GM12865 (cell line): ENCODE results near the gene FLT1.
A peak's percentile ranks its signal among the peaks of the same experiment; 100 is the strongest.

Source experiments
- DNase-seq: peaks from one replicate; pipeline ENCODE4 v3.0.0; 2010; ENCODE audit warnings: low read depth
- H3K4me3 ChIP-seq: 2 replicates; pipeline ENCODE4 v1.5.1; 2011; ENCODE audit warnings: mild to moderate bottlenecking, low read depth, low read length, control low read depth
- TF ChIP-seq, protein P1 (sequence below): IDR thresholded peaks from 2 replicates; pipeline ENCODE4 v1.5.1; 2011; ENCODE audit warnings: low read length, control low read depth, low read depth, inconsistent platforms; ENCODE audit not compliant: insufficient read depth; ENCODE audit errors: missing control alignments

FLT1 gene

DNA sequence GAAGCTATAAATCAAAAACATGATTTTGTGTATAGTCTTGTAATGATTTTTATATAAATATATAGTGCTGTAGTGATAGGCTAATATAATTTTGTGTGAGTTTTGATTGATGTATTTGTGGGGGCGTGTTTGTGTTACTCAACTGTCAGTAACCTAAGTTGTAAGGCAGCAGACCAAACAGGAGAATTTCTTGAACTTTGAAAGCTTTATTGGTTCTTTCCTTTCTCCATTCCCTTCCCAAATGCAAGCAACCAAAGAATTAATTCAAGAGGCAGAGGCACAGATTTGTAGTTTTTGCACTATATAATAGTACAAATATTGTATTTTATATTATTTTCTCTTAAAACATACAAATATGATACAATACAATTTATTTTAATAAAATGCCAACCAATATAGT, 109.6 kb downstream of the FLT1 start:
- no peak overlapping the region for H3K4me3 ChIP-seq
- TF ChIP-seq, protein P1, sequence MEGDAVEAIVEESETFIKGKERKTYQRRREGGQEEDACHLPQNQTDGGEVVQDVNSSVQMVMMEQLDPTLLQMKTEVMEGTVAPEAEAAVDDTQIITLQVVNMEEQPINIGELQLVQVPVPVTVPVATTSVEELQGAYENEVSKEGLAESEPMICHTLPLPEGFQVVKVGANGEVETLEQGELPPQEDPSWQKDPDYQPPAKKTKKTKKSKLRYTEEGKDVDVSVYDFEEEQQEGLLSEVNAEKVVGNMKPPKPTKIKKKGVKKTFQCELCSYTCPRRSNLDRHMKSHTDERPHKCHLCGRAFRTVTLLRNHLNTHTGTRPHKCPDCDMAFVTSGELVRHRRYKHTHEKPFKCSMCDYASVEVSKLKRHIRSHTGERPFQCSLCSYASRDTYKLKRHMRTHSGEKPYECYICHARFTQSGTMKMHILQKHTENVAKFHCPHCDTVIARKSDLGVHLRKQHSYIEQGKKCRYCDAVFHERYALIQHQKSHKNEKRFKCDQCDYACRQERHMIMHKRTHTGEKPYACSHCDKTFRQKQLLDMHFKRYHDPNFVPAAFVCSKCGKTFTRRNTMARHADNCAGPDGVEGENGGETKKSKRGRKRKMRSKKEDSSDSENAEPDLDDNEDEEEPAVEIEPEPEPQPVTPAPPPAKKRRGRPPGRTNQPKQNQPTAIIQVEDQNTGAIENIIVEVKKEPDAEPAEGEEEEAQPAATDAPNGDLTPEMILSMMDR: no peak
- no peak for DNase-seq

DNA sequence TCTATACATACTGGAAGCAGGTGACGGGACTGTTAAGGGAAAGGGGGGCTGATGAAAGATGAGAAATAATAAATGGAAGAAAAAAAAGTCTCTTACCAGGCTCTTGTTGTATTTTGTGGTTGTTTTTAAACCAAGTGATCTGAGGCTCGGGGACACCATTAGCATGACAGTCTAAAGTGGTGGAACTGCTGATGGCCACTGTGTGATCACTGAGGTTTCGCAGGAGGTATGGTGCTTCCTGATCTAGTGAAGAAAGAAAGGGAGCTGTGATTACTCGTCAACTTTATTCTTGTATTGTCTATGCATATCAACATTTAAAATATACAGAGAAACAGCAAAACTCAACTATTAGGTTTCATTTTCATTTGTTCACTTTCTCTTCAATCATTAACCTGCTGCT, 110.1 kb downstream of the FLT1 start:
- TF ChIP-seq, protein P1: no peak
- DNase-seq: no peak
- H3K4me3 ChIP-seq: no peak overlapping the region

- TF ChIP-seq, protein P1: no peak
- H3K4me3 ChIP-seq: no peak overlapping the region
- no peak for DNase-seq
These were observed 114.6 kb downstream of the FLT1 start for GRCh38 chr13:28380319-28380718.

- H3K4me3 ChIP-seq: no peak overlapping the region
- TF ChIP-seq, protein P1: no peak
- no peak for DNase-seq
These were observed 115.4 kb downstream of the FLT1 start for GRCh38 chr13:28379371-28380083.

- TF ChIP-seq, protein P1: peak; percentile 8
- no peak for DNase-seq
These were observed 118.3 kb downstream of the FLT1 start for GRCh38 chr13:28376604-28377003.

GRCh38 chr13:28375250-28375930, 119.5 kb downstream of the FLT1 start:
- TF ChIP-seq, protein P1: no peak

More at GRCh38 chr13:28376604-28377003, 118.3 kb downstream of the FLT1 start:
- no peak overlapping the region for H3K4me3 ChIP-seq

More at GRCh38 chr13:28375250-28375930, 119.5 kb downstream of the FLT1 start:
- no peak for DNase-seq
- H3K4me3 ChIP-seq: no peak overlapping the region
